Measurements from ENCODE around the gene SECISBP2.
"Not testable (repeated sequence)": the region's sequence is repeated elsewhere in the genome, so short reads cannot be mapped to it uniquely, and the experiment has no call there.

The SECISBP2 gene, protein sequence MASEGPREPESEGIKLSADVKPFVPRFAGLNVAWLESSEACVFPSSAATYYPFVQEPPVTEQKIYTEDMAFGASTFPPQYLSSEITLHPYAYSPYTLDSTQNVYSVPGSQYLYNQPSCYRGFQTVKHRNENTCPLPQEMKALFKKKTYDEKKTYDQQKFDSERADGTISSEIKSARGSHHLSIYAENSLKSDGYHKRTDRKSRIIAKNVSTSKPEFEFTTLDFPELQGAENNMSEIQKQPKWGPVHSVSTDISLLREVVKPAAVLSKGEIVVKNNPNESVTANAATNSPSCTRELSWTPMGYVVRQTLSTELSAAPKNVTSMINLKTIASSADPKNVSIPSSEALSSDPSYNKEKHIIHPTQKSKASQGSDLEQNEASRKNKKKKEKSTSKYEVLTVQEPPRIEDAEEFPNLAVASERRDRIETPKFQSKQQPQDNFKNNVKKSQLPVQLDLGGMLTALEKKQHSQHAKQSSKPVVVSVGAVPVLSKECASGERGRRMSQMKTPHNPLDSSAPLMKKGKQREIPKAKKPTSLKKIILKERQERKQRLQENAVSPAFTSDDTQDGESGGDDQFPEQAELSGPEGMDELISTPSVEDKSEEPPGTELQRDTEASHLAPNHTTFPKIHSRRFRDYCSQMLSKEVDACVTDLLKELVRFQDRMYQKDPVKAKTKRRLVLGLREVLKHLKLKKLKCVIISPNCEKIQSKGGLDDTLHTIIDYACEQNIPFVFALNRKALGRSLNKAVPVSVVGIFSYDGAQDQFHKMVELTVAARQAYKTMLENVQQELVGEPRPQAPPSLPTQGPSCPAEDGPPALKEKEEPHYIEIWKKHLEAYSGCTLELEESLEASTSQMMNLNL

GRCh38 chr9:89318123-89319014, at the start of gene SECISBP2:
Gene SECISBP2 (plus strand): TSS chr9:89318500. CDS start chr9:89318577, 77 bp downstream.
- DNase-seq (ENCODE audit: low read depth), result peak; percentile 86

- no peak for DNase-seq (ENCODE audit: low read depth)
Observed at GRCh38 chr9:89273528-89274279, 44.6 kb upstream of the SECISBP2 start.

DNA sequence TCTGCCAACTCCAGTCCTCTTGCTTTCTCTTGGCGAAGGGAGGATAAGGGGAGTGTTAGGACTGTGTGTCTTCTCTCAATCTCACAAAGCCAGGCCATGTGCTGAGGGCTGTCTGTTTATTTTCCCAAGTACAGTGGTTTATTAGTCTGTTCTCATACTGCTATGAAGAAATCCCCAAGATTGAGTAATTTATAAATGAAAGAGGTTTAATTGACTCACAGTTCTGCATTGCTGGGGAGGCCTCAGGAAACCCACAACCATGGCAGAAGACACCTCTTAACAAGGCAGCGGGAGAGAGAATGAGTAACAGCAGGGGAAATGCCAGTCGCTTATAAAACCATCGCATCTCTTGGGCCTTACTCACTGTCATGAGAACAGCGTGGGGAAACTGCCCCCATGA, 43.5 kb upstream of the SECISBP2 start:
- no peak for DNase-seq (ENCODE audit: low read depth)

GRCh38 chr9:89276040-89276439, 42.3 kb upstream of the SECISBP2 start:
- DNase-seq (ENCODE audit: low read depth), result not testable (repeated sequence)

GRCh38 chr9:89277043-89277442, 41.3 kb upstream of the SECISBP2 start:
- no peak for DNase-seq (ENCODE audit: low read depth)

DNA sequence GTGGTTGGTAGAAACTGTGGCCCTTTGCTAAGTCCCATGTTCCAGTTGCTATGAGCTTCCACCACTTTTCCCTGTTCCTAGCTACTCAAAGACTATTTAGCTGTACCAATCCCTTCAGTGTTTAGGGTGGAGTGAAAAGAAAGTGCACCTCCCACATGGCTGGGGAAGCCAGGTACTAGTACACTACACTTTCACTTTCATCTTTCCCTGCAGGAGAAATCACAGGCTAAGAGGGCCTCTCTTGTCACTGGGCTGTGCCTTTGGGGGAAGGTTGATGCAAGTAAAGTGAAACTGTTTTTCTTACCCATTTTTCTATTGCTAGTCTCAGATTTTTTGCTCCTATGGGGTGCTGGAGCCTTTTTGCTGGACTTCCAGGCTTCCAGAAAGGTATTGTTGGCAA, 40.8 kb upstream of the SECISBP2 start:
- DNase-seq (ENCODE audit: low read depth), result no peak

DNA sequence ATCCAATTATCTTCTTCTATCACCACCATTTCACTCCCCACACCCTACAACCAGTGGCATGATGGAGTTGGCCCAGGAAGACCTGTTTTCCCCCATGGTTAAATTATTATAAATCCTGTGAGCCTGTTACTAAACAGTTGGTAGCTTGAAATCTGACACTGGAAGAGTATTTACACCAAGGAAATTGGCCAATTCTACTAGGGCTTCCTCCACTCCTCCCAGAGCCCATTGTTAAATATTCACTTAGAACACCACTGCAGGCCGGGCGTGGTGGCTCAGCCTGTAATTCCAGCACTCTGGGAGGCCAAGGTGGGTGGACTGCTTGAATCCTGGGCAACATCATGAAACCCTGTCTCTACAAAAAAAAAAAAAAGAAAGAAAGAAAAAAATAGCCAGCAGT, 39.7 kb upstream of the SECISBP2 start:
- no peak for DNase-seq (ENCODE audit: low read depth)

GRCh38 chr9:89278997-89279739, 39.1 kb upstream of the SECISBP2 start:
- DNase-seq (ENCODE audit: low read depth), result no peak

- DNase-seq (ENCODE audit: low read depth), result no peak
Observed at GRCh38 chr9:89281106-89281505, 37.2 kb upstream of the SECISBP2 start.

GRCh38 chr9:89282248-89282968, 35.9 kb upstream of the SECISBP2 start:
- not testable (repeated sequence) for DNase-seq (ENCODE audit: low read depth)

DNA sequence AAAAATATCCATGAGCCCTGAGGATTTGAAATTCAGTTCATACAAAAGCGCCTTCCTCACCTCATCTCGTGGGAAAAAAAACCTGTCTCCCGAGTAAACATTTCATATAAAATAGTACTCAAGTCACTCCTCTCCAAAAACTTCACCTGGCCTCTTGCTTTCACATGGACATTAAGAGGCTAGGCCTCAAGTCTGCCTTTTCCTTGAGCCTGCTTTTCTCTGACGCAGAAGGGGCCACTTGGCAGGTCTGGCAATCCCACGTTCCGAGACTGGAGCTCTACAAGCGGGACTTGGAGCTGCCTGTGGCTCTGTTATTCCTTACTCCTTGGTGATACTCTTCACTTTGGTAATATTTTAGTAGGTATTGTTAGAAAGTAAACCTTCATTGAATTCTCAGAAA, 34.2 kb upstream of the SECISBP2 start:
- no peak for DNase-seq (ENCODE audit: low read depth)

DNA sequence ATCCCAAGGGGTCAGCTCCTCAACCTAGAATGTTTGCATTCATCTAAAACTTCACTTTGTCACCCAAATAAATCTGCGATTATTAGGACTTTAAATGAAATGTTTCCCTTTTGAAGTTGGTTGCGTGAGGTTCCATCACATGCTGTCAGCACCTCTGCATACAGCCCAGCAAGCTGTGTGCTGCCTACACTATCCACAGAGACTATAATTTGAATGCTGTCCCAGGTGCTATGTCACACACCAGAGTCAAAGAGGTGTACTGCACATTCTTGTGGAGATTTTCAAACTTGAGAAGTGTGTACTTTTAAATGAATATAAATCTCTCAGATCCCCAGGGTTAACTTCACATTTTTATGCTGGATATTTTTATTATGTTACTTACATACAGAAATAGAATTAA, 26.6 kb upstream of the SECISBP2 start:
- DNase-seq (ENCODE audit: low read depth), result no peak

DNA sequence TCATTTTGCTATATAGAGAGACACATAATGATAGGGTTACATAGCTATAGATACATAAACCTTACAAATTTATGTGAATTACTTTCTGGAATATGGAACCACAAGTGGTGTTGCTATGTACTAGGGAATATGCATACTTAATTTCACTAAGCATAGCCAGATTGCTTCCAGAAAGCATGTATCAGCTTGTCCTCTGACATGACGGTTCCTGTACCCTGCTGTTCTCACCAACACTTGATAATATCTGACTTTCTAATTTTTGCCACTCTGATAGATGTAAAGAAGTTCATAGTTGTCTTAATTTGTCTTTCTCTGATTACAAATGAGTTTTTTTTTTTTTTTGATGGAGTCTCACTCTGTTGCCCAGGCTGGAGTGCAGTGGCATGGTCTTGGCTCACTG, 25.3 kb upstream of the SECISBP2 start:
- DNase-seq (ENCODE audit: low read depth), result no peak

DNA sequence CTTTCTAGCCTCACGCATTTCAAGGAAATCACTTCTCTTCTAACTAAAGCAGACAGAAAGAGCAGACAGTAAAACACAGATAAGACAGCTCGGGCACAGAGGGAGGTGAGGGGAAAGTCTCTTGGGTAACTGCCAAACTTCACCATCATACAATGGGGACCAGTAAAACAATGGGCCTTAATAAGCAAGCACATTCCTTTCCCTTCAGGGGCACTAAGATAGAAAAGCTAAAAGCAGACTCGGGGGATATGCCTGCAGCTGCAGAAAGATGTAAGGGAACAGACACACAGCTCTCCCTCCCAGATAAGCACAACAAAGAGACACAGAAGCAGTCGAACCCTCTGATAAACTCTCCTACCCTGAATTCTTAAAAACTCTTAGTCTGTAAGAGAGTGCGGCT, 22.9 kb upstream of the SECISBP2 start:
- DNase-seq (ENCODE audit: low read depth), result no peak

DNA sequence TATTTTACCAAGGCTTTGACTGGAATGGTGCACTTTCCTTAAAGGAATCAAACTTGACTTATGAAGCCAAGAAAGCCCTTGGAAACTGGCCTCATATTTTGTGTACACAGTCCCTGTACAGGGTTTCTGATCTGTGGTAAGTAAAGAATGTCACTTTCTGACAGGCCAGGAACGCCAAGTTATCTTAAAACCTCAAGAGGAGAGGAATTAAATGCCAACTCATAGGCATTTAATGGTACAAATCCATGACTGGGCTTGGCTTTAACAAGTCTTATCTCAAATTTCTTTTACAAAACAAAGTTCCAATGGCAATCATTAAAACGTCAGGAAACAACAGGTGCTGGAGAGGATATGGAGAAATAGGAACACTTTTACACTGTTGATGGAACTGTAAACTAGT, 16.3 kb upstream of the SECISBP2 start:
- not testable (repeated sequence) for DNase-seq (ENCODE audit: low read depth)

- DNase-seq (ENCODE audit: low read depth), result no peak
Observed at GRCh38 chr9:89304020-89304833, 14.1 kb upstream of the SECISBP2 start.

DNA sequence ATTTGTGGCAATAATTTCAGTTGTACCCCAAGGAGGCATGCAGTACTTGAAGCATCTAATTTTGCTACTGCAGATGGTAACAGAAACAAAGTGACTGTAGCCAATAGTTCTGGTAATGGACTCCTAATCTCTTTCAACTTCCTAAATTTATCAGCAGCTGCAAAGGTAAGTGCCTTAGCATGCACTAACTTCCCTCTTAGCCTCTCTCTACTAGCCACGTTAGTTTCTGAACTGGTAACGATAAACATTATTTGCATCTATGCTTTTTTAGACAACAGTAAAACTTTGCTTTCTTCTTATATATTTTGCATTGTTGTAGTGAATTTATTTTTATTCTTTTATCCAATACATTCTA, 13.5 kb upstream of the SECISBP2 start:
- DNase-seq (ENCODE audit: low read depth), result no peak

DNA sequence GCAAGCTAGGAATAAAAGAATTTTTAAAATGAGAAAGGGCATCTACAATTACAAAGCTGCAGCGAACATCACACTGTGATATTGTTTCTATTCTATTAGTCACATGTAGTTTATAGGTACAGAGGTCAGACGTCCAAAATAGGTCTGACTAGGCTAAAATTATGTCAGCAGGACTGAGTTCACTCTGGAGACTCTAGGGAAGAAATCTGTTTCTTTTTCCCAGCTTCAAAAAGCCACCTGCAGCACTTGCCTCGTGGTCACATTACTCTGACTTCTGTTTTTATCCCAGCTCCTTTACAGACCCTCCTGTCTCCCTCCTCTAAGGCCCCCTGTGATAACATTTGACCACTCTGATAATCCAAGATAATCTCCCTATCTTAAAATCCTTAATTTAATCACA, 12.4 kb upstream of the SECISBP2 start:
- DNase-seq (ENCODE audit: low read depth), result no peak

DNA sequence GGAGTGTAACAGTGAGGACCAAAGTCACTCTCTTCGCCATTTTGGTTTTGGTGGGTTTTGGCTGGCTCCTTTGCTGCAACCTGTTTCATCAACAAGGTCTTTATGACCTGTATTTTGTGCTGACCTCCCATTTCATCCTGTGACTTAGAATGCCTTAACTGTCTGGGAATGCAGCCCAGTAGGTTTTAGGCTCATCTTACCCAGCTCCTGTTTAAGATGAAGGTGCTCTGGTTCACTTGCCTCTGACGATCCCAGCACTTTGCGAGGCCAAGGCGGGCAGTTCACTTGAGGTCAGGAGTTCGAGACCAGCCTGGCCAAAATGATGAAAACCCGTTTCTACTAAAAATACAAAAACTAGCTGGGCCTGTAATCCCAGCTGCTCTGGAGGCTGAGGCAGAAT, 9.1 kb upstream of the SECISBP2 start:
- DNase-seq (ENCODE audit: low read depth), result no peak

All from stimulated activated CD8-positive, alpha-beta memory T cell treated with anti-CD3 and anti-CD28 coated beads, Interleukin-7, amount 100 ng/mL, for 24 hours (primary cell).